ENCODE results near the gene KRT79. TPM values are rescaled to one million over a fixed set of nuclear protein-coding genes. Genes with fewer than 3 reads are reported as not detected.

The KRT79 gene
- total RNA-seq, 4 donors from 2014 or later, result 48.8 to 202 (median 156) TPM

DNA sequence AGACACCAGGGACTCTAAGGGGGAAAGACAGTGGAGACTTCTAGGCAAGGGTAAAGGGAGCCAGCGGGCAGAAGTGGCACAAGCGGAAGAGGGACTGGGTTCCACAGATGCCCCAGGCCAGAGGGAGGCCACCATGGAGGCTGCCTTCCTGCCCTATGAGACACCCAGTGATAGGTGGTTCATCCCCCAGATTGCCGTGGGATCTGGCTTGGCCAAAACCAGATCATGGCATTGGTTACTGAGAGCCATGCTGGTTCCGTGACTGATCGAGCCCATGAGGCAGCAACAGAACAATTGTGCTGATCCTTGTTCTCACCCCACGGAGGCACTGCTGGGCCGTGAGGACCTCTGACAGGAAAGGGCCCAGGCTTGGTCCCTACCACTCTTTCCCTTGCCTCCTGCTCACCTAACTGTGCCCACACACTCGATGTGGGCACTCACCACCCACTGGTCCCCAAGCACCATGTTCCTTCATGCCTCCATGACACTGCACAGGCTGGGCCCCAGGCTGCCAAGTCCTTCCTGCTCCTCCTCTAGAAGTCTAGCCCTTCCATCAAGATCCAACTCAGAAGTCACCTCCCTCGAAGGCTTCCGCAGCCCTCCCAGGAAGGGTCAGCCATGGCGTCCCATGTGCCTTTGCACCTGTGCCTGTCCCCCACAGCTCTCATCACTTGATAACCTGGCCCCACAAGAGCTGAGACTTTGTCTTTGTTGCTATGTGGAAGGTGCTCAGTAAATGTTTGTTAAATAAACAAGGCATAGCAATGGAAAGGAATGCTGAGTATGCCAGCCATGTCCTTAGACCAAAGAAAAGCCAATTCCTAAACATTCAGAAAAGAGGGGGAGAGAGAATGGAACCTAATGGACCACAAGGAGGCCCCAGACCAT, 7.3 kb downstream of the KRT79 start:
- H3K27ac ChIP-seq, result no peak overlapping the region
- H3K36me3 ChIP-seq, result no peaks in the 10 kb centered on the region
- no peaks in the 10 kb centered on the region for H3K27me3 ChIP-seq
- no peaks in the 10 kb centered on the region for H3K9me3 ChIP-seq
- DNase-seq (ENCODE audit: low spot score in 2 of 2), result no peak
- H3K4me1 ChIP-seq, result peaks cover 7% of the 10 kb centered on the region
- TF ChIP-seq POLR2A (IDR thresholded peaks at IDR 0.05) (no peak), EP300 (IDR thresholded peaks at IDR 0.05) (no peak), POLR2AphosphoS5 (IDR thresholded peaks at IDR 0.05) (no peak)
- TF ChIP-seq, protein P1, sequence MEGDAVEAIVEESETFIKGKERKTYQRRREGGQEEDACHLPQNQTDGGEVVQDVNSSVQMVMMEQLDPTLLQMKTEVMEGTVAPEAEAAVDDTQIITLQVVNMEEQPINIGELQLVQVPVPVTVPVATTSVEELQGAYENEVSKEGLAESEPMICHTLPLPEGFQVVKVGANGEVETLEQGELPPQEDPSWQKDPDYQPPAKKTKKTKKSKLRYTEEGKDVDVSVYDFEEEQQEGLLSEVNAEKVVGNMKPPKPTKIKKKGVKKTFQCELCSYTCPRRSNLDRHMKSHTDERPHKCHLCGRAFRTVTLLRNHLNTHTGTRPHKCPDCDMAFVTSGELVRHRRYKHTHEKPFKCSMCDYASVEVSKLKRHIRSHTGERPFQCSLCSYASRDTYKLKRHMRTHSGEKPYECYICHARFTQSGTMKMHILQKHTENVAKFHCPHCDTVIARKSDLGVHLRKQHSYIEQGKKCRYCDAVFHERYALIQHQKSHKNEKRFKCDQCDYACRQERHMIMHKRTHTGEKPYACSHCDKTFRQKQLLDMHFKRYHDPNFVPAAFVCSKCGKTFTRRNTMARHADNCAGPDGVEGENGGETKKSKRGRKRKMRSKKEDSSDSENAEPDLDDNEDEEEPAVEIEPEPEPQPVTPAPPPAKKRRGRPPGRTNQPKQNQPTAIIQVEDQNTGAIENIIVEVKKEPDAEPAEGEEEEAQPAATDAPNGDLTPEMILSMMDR (IDR thresholded peaks at IDR 0.05), result no peak
- 95% methylated on average over 11 of the region's 11 CpGs for WGBS
- no peak overlapping the region for H3K4me3 ChIP-seq

DNA sequence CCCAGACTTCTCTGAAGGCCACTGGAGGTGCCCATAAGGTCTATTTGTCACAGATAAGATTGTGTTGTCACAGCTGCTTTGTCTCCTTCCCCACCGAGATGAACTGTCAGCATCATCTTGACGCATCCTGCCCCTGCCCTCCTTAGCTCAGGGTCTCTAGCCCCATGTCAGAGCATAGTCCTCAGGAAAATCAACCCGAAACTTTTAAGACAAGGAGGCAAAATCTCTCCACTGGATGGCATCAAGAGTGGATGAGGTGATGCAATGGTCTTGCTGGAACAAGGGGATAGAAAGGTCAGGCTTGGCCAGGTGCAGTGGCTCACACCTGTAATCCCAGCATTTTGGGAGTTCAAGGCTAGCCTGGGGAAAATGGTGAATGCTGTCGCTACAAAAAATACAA, 8.2 kb downstream of the KRT79 start:
- WGBS, result 88% methylated on average over 4 of the region's 4 CpGs
- no peaks in the 10 kb centered on the region for H3K9me3 ChIP-seq
- H3K27ac ChIP-seq, result no peak overlapping the region
- no peaks in the 10 kb centered on the region for H3K27me3 ChIP-seq
- no peaks in the 10 kb centered on the region for H3K36me3 ChIP-seq
- H3K4me3 ChIP-seq, result no peak overlapping the region
- peaks cover 7% of the 10 kb centered on the region for H3K4me1 ChIP-seq
- no peak for TF ChIP-seq POLR2A (IDR thresholded peaks at IDR 0.05)
- no peak for TF ChIP-seq POLR2AphosphoS5 (IDR thresholded peaks at IDR 0.05)
- TF ChIP-seq EP300 (IDR thresholded peaks at IDR 0.05), result no peak
- TF ChIP-seq, protein P1 (IDR thresholded peaks at IDR 0.05), result no peak
- no peak for DNase-seq (ENCODE audit: low spot score in 2 of 2)

DNA sequence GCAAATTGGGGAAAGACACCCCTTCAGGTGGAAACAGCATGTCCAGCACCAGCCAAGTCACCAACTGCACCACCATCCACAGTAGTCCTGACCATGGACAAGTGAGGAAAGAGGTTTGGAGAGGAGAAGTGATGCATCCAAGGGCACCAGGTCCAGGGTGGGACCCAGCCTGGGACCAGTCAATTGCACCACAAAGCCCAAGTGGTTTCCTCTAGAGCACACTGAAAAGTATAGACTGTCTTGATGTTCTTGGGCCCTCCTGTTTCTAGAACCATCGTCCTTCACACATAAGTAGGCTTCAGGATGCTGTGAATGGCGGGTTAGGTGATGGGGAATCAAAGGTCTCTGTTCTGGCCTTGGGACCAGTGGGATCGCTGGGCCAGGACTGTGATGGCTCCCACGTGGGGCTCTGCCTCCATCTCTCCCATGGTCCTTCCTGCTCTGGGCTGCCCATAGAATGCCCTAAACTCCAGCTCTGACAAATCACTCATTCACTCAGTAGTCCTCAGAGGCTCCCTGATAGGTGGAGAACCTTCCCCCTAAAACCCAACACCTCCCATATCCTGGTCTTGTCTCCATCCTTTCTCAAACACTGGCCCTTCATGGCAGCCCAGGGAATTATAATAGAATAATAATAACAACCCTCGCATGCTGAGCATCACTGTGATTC, 9.2 kb downstream of the KRT79 start:
- Histone ChIP-seq H3K27me3 (no peaks in the 10 kb centered on the region), H3K27ac (no peak overlapping the region), H3K4me1 (peaks cover 7% of the 10 kb centered on the region), H3K9me3 (no peaks in the 10 kb centered on the region), H3K36me3 (no peaks in the 10 kb centered on the region), H3K4me3 (no peak overlapping the region)
- WGBS, result 91% methylated on average over 4 of the region's 5 CpGs
- TF ChIP-seq POLR2AphosphoS5 (IDR thresholded peaks at IDR 0.05) (no peak), EP300 (IDR thresholded peaks at IDR 0.05) (no peak), POLR2A (IDR thresholded peaks at IDR 0.05) (no peak)
- TF ChIP-seq, protein P1 (IDR thresholded peaks at IDR 0.05), result no peak
- DNase-seq (ENCODE audit: low spot score in 2 of 2), result no peak

DNA sequence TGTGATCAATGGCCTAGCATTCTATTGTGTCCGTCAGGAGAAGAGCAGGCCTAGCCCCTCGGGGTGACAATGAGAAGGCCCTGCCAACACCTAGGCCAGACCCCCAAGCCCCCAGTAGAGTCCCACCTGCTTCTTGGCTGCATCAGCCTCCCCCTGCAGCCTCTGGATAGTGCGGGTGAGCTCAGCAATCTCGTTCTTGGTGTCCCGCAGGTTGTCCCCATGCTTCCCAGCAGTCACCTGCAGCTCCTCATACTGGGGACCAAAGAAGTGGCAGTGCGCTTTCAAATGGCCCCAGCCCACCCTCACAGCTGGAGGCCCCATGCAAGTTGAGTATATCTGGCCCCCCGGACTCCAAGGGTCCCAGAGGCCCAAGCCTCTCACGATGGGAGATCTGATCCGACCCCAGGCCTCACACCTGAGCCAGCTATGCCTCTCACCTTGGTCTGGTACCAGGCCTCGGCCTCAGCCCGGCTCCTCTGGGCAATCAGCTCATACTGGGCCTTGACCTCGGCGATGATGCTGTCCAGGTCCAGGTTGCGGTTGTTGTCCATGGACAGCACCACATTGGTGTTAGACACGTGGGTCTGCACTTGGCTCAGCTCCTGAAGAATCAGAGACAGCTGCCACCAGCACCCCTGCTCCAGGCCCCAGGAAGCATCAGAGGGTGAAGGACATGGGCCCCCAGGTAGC, 10.2 kb downstream of the KRT79 start:
- Histone ChIP-seq H3K4me1 (peaks cover 7% of the 10 kb centered on the region), H3K27me3 (peaks cover 3% of the 10 kb centered on the region)
- WGBS, result 86% methylated on average over 9 of the region's 15 CpGs

More for the DNA sequence above, 10.2 kb downstream of the KRT79 start:
- TF ChIP-seq EP300 (IDR thresholded peaks at IDR 0.05), result no peak
- TF ChIP-seq POLR2A (IDR thresholded peaks at IDR 0.05), result no peak
- TF ChIP-seq POLR2AphosphoS5 (IDR thresholded peaks at IDR 0.05), result no peak
- TF ChIP-seq, protein P1 (IDR thresholded peaks at IDR 0.05), result no peak
- Histone ChIP-seq H3K9me3 (no peaks in the 10 kb centered on the region), H3K27ac (no peak overlapping the region), H3K4me3 (no peak overlapping the region), H3K36me3 (no peaks in the 10 kb centered on the region)
- no peak for DNase-seq (ENCODE audit: low spot score in 2 of 2)
